ENCODE results near the gene LYPD6B. TPM values are rescaled to one million over a fixed set of nuclear protein-coding genes. Genes with fewer than 3 reads are reported as not detected.
"Not testable (repeated sequence)": the region's sequence is repeated elsewhere in the genome, so short reads cannot be mapped to it uniquely, and the experiment has no call there.

The LYPD6B gene
- total RNA-seq, 1 donor from 2014 or later = not detected

- no peak for DNase-seq (ENCODE audit: low read depth in 2 of 2)
Observed at GRCh38 chr2:149189769-149190168, 151.3 kb downstream of the LYPD6B start.

- DNase-seq (ENCODE audit: low read depth in 2 of 2) = no peak
Observed at GRCh38 chr2:149191915-149192314, 153.4 kb downstream of the LYPD6B start.

GRCh38 chr2:149192427-149192826 is 153.9 kb downstream of the LYPD6B start:
- DNase-seq (ENCODE audit: low read depth in 2 of 2) = no peak

GRCh38 chr2:149200109-149200520 is 161.6 kb downstream of the LYPD6B start:
- no peak for DNase-seq (ENCODE audit: low read depth in 2 of 2)

GRCh38 chr2:149204686-149205085 is 166.2 kb downstream of the LYPD6B start:
- DNase-seq (ENCODE audit: low read depth in 2 of 2) = no peak

- no peak for DNase-seq (ENCODE audit: low read depth in 2 of 2)
Observed at GRCh38 chr2:149205143-149205542, 166.6 kb downstream of the LYPD6B start.

GRCh38 chr2:149213764-149214493 is 175.4 kb downstream of the LYPD6B start:
- no peak for DNase-seq (ENCODE audit: low read depth in 2 of 2)

- DNase-seq (ENCODE audit: low read depth in 2 of 2) = no peak
Observed at GRCh38 chr2:149218497-149218896, 180.0 kb downstream of the LYPD6B start.

- no peak for DNase-seq (ENCODE audit: low read depth in 2 of 2)
Observed at GRCh38 chr2:149219856-149220255, 181.4 kb downstream of the LYPD6B start.

- DNase-seq (ENCODE audit: low read depth in 2 of 2) = no peak
Observed at GRCh38 chr2:149221002-149221401, 182.5 kb downstream of the LYPD6B start.

GRCh38 chr2:149221898-149222297 is 183.4 kb downstream of the LYPD6B start:
- DNase-seq (ENCODE audit: low read depth in 2 of 2) = no peak

GRCh38 chr2:149223472-149224095 is 185.1 kb downstream of the LYPD6B start:
- no peak for DNase-seq (ENCODE audit: low read depth in 2 of 2)

GRCh38 chr2:149224543-149224942 is 186.0 kb downstream of the LYPD6B start:
- no peak for DNase-seq (ENCODE audit: low read depth in 2 of 2)

- no peak for DNase-seq (ENCODE audit: low read depth in 2 of 2)
Observed at GRCh38 chr2:149225446-149225845, 186.9 kb downstream of the LYPD6B start.

GRCh38 chr2:149226790-149227189 is 188.3 kb downstream of the LYPD6B start:
- no peak for DNase-seq (ENCODE audit: low read depth in 2 of 2)

- DNase-seq (ENCODE audit: low read depth in 2 of 2) = no peak
Observed at GRCh38 chr2:149235816-149236375, 197.4 kb downstream of the LYPD6B start.

- no peak for DNase-seq (ENCODE audit: low read depth in 2 of 2)
Observed at GRCh38 chr2:149236410-149236809, 197.9 kb downstream of the LYPD6B start.

- DNase-seq (ENCODE audit: low read depth in 2 of 2) = peak in 1 of 2 donors; percentile 3
Observed at GRCh38 chr2:149246186-149246585, 207.7 kb downstream of the LYPD6B start.

GRCh38 chr2:149251436-149251835 is 212.9 kb downstream of the LYPD6B start:
- DNase-seq (ENCODE audit: low read depth in 2 of 2) = not testable (repeated sequence)

GRCh38 chr2:149256877-149257276 is 218.4 kb downstream of the LYPD6B start:
- DNase-seq (ENCODE audit: low read depth in 2 of 2) = not testable (repeated sequence)

GRCh38 chr2:149258531-149258930 is 220.0 kb downstream of the LYPD6B start:
- DNase-seq (ENCODE audit: low read depth in 2 of 2) = no peak

- no peak for DNase-seq (ENCODE audit: low read depth in 2 of 2)
Observed at GRCh38 chr2:149259136-149259535, 220.6 kb downstream of the LYPD6B start.

- no peak for DNase-seq (ENCODE audit: low read depth in 2 of 2)
Observed at GRCh38 chr2:149261692-149262091, 223.2 kb downstream of the LYPD6B start.
